GM18498 (cell line): ENCODE results near the gene CSRNP3.
"Not testable (repeated sequence)": the region's sequence is repeated elsewhere in the genome, so short reads cannot be mapped to it uniquely, and the experiment has no call there.

Source experiments
- ATAC-seq: cut with Tn5 transposase; IDR thresholded peaks from one replicate; pipeline ENCODE4 v1.9.1; 2021; ENCODE audit warnings: mild to moderate bottlenecking, moderate library complexity; ENCODE audit not compliant: unreplicated experiment

Gene CSRNP3

DNA sequence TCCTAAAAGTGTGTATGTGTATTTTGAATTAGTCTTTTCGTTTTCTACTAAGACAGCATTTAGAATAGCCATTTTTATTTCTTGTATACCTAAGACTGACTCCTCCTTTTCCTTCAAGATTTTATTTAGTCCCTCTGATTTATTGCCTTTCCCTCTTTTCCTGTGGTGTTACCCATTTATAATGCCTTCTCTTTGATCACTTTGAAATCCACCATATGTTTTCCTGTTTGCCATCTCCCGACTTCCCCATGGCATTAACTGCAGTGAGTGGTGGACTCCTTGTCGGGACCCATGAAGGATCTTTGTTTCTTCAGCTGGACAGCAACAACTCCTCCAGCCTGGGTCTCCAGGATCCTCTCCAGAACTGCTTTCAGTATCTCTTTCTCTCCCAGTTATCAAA lies 160.7 kb downstream of the CSRNP3 start:
- no peak for ATAC-seq

DNA sequence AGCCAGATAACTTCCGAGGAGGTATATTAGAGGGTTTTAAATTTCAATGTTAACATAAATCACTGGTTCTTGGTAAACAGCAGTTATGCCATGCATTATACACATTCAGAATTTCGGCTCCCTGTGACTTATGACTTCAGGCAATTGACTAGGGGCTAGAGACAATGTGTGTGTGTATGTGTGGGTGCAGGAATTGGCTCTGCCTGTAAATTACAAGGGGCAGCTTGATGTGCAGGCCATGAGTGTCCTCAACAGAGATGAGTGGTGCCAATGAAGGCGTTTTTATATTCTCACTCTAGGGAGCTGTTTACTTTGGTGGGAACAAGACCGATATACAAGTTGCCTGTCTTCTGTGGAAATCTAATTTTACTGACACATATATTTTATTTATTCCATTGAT lies 161.6 kb downstream of the CSRNP3 start:
- no peak for ATAC-seq

DNA sequence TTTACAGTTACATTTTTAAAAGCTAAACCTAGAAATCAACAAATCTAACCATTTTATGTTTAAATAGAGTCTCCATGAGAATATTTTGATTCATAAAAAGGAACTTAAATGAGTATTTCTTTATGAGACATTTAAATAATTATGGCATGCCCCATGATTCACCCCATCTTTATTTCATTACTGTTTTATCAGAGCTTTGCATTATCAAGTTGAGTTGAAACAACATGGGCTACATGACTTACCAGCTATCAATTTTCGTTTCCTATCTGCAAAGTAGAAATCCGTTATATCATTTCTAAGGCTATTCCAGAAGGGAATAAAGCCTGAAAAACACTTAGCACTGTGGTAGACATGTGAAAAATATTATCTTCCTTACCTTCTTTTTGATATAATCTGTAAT lies 163.1 kb downstream of the CSRNP3 start:
- ATAC-seq, result no peak

DNA sequence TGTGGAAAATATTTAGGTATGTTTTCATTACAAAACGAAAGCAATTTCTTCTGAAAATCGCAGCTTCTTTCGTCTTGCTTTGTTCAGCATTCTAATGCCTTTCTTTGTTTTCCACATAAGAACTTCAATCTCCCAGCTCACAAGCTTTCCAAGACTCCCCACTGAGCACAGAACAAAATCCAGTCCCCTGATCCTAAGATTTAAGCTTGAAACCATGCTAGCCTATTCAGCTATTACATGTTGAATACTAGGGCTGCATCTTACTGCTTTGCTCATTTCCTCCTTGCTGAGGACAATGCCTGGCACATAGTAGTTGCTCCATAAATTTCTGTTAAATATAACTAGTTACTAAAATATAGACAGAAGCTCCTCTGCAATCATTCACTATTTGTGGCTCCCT lies 163.9 kb downstream of the CSRNP3 start:
- no peak for ATAC-seq

DNA sequence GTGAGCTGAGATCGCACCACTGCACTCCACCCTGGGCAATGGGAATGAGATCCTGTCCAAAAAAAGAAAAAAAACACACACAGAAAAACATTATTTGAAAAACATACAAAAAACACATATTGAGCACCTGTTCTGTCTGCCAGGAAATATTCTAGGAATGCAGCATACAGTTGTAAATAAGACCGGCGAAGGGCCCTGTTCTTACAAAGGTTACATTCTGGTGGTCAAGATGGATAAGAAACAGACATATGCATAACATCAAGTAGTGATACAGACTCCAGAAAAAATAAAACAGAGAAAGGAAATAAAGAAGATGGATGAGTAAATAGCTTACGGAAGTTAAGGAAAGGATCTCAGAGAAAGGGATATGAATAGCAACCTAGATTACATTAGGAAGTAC lies 164.8 kb downstream of the CSRNP3 start:
- ATAC-seq, result no peak

DNA sequence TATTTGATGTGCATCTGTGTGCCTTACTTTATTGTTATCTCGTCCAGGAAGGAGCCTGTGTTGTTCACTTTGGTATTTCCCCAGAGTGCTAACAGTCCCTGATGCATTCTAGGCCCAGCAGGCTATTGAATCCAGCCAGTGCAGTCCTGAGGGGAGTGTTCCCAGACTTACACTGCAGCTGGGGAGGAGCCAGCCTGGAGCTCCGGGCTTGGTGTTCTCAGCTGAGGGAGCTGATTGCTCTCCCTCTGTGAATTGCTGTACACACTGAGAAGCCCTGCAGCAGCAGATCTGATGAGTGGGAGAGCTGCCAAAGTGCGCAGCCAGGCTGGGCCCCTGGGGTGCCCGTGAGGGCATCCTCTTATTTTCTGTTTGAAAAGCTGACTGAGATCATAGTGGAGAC lies 165.4 kb downstream of the CSRNP3 start:
- ATAC-seq, result no peak

DNA sequence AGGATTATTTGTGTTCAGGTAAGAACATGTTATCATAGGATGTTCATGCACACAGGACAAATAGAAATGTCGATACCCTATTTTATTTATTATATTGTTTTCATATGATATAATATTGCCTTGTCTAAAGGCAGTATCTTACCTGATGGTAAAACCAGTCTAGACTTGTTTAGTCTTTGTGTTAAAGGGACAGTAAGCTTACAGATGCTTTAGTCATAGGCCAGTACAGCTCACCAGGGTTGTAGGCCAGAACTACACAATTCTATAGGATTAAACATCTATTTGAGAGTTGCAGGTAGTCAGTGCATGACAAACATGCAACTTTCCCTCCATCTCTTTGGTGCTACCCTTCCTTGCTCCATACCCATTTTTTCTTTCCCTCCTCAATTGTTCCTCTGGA lies 166.0 kb downstream of the CSRNP3 start:
- ATAC-seq, result no peak

DNA sequence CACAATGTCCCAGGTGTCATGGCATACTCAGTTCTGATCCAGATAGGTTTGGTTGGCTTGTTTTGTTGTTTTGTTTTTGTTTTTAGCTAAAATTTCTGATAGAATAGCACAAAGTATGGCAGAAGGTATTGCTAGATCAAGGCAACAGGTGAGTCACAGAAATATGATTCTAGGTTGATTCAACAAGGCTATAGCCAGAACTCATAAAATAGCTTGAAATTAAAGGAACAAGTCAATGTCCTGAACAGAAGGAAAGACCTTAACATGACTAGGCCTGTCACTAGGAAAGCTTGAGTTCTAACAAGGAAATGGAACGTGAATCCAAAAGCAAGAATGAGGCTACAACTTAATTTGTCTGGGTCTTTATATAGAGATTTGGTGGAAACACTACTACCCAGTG lies 167.5 kb downstream of the CSRNP3 start:
- ATAC-seq, result no peak

DNA sequence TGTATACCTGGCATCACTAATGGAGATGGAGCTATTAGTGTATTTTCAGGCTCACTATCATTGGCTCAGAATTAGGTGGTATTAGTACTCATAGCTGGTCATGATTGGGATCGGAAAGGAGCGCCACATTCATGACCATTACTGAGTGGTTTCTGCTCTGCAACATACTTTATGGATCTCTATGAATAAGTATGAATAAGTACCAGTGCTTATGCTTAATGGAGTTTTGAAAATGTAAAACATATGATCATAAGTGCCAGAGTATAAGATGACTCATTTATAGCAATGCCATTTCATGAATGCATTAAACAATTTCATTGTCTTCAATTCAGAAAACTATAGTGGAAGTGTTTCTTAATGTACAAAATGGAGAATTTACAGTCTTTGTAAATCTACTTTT lies 167.9 kb downstream of the CSRNP3 start:
- no peak for ATAC-seq

DNA sequence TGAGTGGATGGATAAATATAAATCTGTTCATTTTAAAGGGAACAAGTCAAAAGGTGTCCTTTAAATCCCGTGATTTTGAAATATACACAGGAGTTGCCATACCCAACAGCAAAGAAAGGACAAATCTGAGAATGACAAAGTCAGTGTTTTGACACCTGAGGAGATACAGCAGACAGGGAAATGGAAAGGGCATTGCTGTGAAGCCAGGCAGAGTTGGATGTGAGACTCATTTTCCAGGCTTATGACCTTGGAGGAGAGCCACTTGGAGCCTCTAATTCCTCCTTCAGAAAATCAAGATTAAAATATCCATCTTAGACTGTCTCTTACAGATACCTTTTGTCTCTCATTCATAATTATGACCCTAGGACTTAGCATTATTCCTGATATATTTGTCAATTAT lies 170.0 kb downstream of the CSRNP3 start:
- ATAC-seq, result no peak

DNA sequence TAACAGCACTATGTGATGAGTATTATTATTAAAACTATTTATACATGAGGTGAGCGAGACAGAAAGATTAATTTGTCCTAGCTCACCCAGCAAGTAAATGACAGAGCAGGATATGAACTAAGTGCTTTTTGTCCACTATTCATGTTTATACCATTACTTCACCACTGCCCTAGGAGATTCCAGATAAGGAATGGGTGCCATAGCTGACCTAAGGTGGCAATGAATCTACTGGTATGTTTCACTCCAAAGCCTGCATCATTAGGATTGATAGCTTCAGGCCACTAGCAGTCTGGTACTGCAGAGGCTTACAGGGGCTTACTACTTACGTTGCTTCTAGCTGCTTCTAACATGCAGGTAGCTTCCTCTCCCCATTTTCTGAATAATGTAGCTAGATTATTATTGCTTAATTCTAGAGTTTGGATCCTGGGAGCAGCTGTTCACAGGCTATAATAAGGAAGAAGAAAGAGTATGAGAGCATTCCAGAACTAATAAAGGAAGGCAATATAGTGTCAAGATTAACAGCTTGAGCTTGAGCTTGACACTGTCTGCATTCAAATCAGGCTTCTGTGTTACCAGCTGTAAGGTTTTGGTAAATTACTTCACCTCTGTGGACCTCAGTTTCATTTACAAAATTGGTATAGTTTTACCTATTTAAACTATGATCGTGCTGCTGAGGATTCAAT lies 170.9 kb downstream of the CSRNP3 start:
- no peak for ATAC-seq

DNA sequence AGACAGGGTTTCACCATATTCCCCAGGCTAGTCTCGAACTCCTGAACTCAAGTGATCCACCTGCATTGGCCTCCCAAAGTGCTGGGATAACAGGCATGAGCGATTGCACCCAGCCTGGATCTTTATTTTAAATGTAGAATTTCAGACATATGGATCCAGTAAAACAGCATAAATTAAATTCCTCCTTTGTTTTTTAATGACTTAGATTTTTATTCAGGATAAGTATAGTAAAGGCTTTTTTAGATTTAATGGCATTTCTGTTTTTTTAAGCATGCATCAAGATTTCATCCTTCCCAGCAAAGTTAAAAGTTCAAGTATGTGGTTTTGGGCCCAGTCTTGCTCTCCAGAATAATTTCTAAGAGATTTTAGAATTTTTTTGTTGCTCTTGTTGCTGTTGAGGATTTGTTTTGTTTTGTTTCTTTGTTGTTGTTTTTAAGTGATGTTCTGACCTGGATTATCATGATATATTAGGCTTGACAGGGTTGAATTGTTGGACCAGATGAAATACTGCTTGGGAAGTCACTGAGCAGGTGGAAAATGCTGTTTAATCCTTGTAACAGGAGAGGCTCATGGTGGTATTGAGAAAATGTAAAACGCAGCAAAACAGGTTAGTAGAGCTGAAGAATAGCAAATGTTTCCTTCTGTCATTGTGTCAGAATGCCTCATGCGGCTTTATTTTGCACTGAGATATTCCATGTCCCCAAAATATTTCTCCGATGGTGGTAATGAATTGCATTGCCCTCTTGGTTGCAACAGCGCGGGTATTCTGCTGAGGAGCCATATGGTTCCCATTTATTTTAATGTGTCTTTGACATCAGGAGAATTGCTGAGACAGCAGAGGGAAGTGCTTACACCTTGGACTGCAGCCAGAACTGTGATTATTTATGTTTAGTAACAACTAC lies 176.7 kb downstream of the CSRNP3 start:
- ATAC-seq, result no peak

DNA sequence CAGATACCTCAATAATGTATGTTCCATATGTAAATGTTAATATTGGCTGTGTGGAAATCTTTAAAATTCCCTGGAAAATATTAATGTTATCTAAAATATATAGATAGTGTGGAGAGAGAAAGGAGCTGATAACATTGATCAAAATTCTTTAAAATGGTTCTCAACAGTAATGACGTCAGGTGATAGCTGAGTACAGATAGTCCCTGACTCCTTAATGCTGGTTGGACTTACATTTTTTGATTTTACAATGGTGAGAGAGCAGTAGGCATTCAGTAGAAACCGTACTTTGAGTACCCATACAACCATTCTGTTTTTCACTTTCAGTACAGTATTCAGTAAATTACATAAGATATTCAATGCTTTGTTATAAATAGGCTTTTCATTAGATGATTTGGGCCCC lies 177.9 kb downstream of the CSRNP3 start:
- ATAC-seq, result no peak

DNA sequence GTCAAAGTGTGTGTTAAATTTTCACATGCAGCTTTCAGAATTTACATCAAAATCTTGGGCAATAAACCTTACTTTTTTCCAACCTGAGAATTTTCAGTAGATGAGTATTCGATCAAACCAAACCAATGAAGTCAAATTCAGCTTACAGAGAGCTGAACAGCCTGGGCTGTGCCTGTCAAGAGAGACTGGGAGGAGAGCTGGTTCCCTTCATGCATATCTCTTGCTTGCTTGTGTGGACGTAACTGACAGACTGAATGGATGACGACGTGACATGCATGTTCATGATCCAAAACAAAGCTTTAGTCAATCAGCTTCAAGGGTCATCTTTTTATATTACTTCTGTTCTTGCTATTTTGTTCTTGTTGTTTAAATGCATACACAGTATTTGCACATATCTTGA lies 179.3 kb downstream of the CSRNP3 start:
- ATAC-seq, result no peak

DNA sequence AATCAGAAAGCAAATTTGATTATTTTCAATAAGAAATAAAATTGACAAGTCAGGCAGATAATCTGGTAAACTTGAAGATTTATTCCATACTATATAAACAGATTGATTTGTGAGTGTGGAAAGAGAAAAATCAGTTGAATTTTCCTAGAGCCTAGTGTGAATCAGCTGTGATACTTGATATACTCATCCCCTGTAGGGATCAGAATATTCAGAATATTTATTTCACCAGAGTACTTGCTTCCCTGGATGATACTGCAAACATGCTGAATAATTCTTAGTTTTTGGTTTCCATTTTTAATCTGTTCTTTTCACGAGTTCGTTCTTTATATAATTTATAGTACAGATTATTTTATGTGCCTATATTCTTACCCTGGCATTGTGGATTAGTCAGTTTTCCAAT lies 181.7 kb downstream of the CSRNP3 start:
- no peak for ATAC-seq

DNA sequence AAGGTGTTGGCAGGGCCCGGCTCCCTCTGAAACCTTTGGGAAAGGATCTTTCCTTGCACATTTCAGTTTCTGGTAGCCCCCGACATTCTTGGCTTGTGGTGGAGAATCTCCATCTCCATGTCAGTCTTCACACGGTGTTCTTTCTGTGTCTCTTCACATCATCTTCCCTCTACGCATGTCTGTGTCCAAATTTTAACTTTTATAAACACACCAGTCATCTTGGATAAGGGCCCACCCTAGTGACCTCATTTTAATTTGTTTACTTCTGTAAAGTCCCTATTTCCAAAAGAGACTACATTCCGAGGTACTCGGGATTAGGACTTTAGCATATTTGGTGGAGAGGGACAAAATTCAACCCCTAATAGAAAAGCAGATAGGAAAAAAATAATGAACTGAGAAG lies 186.2 kb downstream of the CSRNP3 start:
- ATAC-seq, result no peak

DNA sequence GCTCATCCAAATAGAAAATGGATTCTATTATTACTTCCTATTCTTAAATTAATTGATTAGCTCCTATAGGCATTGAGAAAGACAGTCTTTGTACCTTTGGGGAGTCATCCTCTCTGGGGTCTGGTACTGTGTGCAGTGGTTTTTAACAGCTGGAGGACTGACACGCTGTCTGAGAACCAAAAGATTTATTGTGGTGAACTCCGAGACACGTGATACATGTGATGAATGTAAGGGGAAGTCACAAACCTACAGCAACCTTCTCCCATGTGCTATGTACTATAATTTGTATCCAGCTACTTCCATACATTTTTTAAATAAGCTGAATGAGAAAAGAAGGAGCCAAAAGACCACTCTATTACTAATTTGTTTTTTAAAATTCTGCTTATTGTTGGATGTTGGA lies 190.9 kb downstream of the CSRNP3 start:
- ATAC-seq, result peak; percentile 77

DNA sequence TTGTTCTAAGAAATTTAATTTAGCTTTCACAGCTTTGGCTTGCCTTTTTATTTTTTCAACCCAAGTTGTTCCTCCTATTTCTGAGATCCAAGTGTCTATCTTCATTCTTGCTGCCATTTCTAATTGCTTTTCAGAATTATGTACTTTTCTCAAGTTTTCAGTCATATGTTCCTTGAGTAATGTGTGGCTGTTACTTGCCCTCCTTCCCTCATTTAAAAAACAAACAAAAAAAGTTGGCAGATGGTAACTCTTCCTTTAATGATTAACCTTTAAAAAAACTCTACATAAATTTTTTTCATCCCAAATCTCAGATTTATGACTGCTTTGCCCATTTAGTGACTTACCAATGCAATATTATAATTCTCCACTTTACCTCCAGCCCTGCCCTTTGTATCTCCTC lies 193.2 kb downstream of the CSRNP3 start:
- ATAC-seq, result no peak

DNA sequence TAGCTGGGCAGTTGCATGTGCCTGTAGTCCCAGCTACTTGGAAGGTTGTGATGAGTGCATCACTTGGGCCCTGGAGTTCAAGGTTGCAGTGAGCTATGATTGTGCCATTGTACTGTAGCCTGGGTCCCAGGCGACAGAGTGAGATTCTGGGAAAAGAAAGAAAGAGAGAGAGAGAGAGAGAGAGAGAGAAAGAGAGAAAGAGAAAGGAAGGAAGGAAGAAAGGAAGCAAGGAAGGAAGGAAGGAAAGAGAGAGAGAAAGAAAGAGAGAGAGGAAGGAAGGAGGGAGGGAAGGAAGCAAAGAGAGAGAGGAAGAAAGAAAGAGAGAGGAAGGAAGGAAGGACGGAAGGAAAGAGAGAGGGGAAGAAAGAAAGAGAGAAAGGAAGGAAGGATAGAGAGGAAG lies 196.1 kb downstream of the CSRNP3 start:
- ATAC-seq, result no peak

DNA sequence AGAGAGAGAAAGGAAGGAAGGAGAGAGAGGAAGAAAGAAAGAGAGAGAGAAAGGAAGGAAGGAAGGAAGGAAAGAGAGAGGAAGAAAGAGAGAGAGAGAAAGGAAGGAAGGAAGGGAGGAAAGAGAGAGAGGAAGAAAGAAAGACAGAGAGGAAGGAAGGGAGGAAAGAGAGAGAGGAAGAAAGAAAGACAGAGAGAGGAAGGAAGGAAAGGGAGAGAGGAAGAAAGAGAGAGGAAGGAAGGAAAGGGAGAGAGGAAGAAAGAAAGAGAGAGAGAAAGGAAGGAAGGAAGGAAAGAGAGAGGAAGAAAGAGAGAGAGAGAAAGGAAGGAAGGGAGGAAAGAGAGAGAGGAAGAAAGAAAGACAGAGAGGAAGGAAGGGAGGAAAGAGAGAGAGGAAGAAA lies 196.6 kb downstream of the CSRNP3 start:
- not testable (repeated sequence) for ATAC-seq

DNA sequence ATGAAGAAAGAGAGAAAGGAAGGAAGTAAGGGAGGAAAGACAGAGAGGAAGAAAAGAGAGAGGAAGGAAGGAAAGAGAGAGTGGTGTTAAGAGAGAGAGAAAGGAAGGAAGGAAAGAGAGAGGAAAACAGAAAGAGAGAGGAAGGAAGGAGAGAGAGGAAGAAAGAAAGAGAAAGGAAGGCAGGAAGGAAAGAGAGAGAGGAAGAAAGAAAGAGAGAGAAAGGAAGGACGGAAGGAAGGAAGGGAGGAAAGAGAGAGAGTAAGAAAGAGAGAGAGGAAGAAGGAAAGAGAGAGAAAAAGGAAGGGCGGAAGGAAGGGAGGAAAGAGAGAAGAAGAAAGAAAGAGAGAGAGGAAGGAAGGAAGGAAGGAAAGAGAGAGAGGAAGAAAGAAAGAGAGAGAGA lies 197.1 kb downstream of the CSRNP3 start:
- no peak for ATAC-seq

DNA sequence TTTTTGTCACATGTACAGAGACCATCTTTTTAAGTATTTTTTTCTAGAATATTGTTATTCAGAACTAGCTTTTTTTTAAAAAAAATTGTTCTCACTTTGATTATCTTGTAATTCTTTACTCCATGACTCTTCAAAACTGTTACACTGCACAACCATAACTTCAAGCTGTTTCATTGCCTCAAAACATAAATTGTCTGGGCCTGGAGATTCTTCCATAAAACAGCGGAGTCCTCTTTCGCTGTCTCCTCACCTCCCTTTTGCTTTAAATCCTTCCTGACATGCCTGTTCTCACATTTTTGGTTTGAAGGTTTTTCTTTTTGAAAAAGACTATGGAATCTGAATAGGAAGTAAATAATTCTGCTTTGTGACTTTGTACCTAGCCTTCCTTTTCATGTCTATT lies 197.9 kb downstream of the CSRNP3 start:
- ATAC-seq, result no peak

DNA sequence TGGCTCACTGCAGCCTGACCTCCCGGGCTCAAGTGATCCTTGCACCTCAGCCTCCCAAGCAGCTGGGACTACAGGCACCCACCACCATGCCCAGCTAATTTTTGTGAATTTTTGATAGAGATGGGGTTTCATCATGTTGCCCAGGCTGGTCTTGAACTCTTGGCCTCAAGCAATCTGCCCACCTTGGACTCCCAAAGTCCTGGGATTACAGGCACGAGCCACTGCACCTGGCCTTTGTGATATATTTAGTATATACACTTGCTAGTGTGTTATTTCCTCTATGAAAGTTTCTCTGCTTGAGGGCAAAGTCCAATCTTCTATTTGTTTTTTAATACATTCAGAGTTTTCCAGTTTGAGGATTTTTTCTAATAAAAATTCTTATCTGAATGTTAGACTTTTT lies 205.3 kb downstream of the CSRNP3 start:
- ATAC-seq, result no peak
